Measurements from ENCODE around the gene FAM177A1. TPM values are rescaled to one million over a fixed set of nuclear protein-coding genes. Genes with fewer than 3 reads are reported as not detected.
"Not testable (repeated sequence)": the region's sequence is repeated elsewhere in the genome, so short reads cannot be mapped to it uniquely, and the experiment has no call there.

The FAM177A1 gene
- total RNA-seq: 10 to 100 TPM; 48.8 to 56.8 TPM

- H3K27ac Mint-ChIP-seq: peak within 1 kb of the TSS; percentile 98
- H3K4me1 Mint-ChIP-seq (ENCODE audit: low read depth): peaks cover 28% of the 10 kb centered on the region
- ChIA-PET CTCF (interaction anchor here (0.6 to 2.3 kb wide), 9 partner anchors 13 to 375 kb away, joined by 3 to 15 read pairs (median 4); partner anchors contain the start of gene SRP54), POLR2A (interaction anchor here (1.1 to 2.9 kb wide), 14 partner anchors 10 to 370 kb away, joined by 3 to 41 read pairs (median 6); partner anchors contain the start of genes BAZ1A, NFKBIA, PPP2R3C and PRORP)
- intact Hi-C loops (cut with micrococcal nuclease): loop anchor here (1.0 to 2.0 kb wide), 9 partner anchors 64 to 781 kb away; partner anchors contain the start of genes BAZ1A, BRMS1L, CFL2 and PRORP
- peak within 1 kb of the TSS; percentile 97 for H3K4me3 Mint-ChIP-seq
- H3K27me3 Mint-ChIP-seq: no peaks in the 10 kb centered on the region
- H3K36me3 Mint-ChIP-seq: peaks cover 12% of the 10 kb centered on the region
- peak; percentile 99 for DNase-seq
- H3K9me3 Mint-ChIP-seq: no peaks in the 10 kb centered on the region
Measured at GRCh38 chr14:35046048-35046750, at the start of gene FAM177A1. TSS of gene FAM177A1 (plus strand) at chr14:35046272. CDS start at chr14:35046464, 192 bp downstream.

- H3K27ac Mint-ChIP-seq: no peak overlapping the region
- POLR2A ChIA-PET: no interaction called here
- intact Hi-C loops (cut with micrococcal nuclease): no loop called here
Measured at GRCh38 chr14:34997762-34998161, 48.3 kb upstream of the FAM177A1 start.

DNA sequence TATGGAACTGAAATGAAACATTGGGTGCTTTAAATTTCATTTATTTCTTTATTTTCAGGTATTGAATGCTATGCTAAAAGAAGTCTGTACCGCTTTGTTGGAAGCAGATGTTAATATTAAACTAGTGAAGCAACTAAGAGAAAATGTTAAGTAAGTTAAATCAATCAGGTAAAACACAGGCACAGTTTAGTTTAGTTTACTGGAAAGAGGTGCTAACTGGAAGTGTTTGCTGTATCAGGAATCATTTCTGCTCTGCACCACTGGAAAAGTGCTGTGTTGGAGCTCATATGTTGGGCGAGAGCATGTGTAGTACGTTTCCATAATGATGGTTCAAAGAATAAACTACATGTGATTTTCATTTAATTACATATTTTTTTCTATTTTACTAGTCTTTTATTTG lies 46.6 kb upstream of the FAM177A1 start:
- no peaks in the 10 kb centered on the region for H3K9me3 Mint-ChIP-seq
- no peak for DNase-seq
- H3K27me3 Mint-ChIP-seq: no peaks in the 10 kb centered on the region
- peaks cover 19% of the 10 kb centered on the region for H3K36me3 Mint-ChIP-seq
- POLR2A ChIA-PET: interaction anchor here (1.1 kb wide), 1 partner anchor 18 kb away, joined by 3 read pairs; no protein-coding TSS in a partner anchor
- no peak overlapping the region for H3K27ac Mint-ChIP-seq
- no peak overlapping the region for H3K4me3 Mint-ChIP-seq
- peaks cover 4% of the 10 kb centered on the region for H3K4me1 Mint-ChIP-seq (ENCODE audit: low read depth)
- CTCF ChIA-PET: no interaction called here
- intact Hi-C loops (cut with micrococcal nuclease): no loop called here

More at GRCh38 chr14:34997762-34998161, 48.3 kb upstream of the FAM177A1 start:
- no peaks in the 10 kb centered on the region for H3K9me3 Mint-ChIP-seq
- H3K36me3 Mint-ChIP-seq: peaks cover 14% of the 10 kb centered on the region
- H3K4me3 Mint-ChIP-seq: no peak overlapping the region
- no peaks in the 10 kb centered on the region for H3K27me3 Mint-ChIP-seq
- H3K4me1 Mint-ChIP-seq (ENCODE audit: low read depth): peaks cover 8% of the 10 kb centered on the region
- CTCF ChIA-PET: no interaction called here
- no peak for DNase-seq

DNA sequence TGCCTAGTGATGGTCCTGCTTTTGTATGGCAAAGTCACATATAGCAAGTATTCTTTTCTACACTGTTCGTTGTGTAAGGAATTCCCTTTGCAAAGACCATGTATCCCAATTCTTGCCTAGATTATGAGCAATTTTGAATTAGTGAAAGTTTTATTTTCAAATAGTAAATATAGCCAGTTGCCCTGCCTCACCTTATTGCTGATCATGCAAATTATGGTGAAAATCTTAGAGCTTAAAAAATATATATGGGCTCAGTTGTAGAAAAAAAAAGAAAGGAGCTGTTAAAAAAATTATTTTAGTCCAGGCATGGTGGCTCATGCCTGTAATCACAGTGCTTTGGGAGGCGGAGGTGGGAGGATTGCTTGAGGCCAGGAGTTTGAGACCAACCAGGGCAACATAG lies 44.5 kb upstream of the FAM177A1 start:
- Mint-ChIP-seq H3K9me3 (no peaks in the 10 kb centered on the region), H3K4me3 (no peak overlapping the region), H3K36me3 (peaks cover 19% of the 10 kb centered on the region), H3K27ac (no peak overlapping the region), H3K27me3 (no peaks in the 10 kb centered on the region), H3K4me1 (ENCODE audit: low read depth) (no peaks in the 10 kb centered on the region)
- POLR2A ChIA-PET: interaction anchor here (0.6 to 0.7 kb wide), 2 partner anchors 31 to 186 kb away, joined by 3 read pairs; no protein-coding TSS in a partner anchor
- intact Hi-C loops (cut with micrococcal nuclease): no loop called here
- DNase-seq: no peak
- CTCF ChIA-PET: interaction anchor here (0.6 to 0.7 kb wide), 2 partner anchors 18 to 295 kb away, joined by 3 read pairs; no protein-coding TSS in a partner anchor

DNA sequence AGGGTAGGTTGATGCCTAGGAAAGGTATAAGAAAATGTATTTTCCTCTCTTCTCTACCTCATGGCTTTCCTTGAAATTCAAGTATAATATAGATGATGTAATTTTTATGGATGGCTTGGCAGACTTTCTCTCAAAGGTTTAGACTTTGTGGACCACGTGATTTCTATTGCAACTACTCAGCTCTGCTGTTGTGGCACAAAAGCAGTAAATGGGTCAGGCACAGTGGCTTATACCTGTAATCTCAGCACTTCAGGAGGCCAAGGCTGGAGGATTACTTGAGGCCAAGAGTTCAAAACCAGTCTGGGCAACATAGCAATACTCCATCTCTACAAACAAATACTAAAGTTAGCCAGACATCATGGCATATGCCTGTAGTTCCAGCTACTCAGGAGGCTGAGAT lies 41.2 kb upstream of the FAM177A1 start:
- CTCF ChIA-PET: interaction anchor here (1.3 kb wide), 1 partner anchor 282 kb away, joined by 3 read pairs; no protein-coding TSS in a partner anchor
- Mint-ChIP-seq H3K9me3 (no peaks in the 10 kb centered on the region), H3K4me3 (no peak overlapping the region), H3K27ac (no peak overlapping the region), H3K27me3 (no peaks in the 10 kb centered on the region), H3K4me1 (ENCODE audit: low read depth) (no peaks in the 10 kb centered on the region), H3K36me3 (peaks cover 30% of the 10 kb centered on the region)
- POLR2A ChIA-PET: interaction anchor here (0.9 kb wide), 1 partner anchor 36 kb away, joined by 4 read pairs; no protein-coding TSS in a partner anchor
- intact Hi-C loops (cut with micrococcal nuclease): no loop called here
- DNase-seq: no peak

- Mint-ChIP-seq H3K27ac (no peak overlapping the region), H3K9me3 (no peaks in the 10 kb centered on the region), H3K4me3 (no peak overlapping the region), H3K36me3 (peaks cover 46% of the 10 kb centered on the region), H3K27me3 (no peaks in the 10 kb centered on the region), H3K4me1 (ENCODE audit: low read depth) (no peaks in the 10 kb centered on the region)
- DNase-seq: no peak
- ChIA-PET POLR2A (no interaction called here), CTCF (no interaction called here)
- intact Hi-C loops (cut with micrococcal nuclease): no loop called here
Measured at GRCh38 chr14:35016568-35016967, 29.5 kb upstream of the FAM177A1 start.

DNA sequence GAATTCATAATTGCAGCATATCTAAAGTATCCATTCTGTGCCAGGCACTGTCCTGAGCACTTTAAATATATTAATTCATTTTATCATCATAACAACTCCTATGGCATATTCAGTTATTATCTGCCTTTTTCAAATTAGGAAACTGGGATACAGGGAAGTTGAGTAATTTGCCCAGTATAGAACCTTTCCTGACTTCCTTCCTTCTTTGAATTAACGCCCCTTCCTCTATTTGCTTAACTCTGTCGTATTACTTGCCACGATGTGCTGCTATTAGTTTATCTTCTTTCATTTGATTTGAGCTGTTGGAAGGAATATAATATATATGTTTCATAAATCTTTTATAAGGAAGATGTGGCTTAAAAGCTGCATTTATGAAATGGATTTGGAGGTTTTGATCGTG lies 25.4 kb upstream of the FAM177A1 start:
- H3K27me3 Mint-ChIP-seq: no peaks in the 10 kb centered on the region
- H3K9me3 Mint-ChIP-seq: no peaks in the 10 kb centered on the region
- no peak overlapping the region for H3K27ac Mint-ChIP-seq
- DNase-seq: no peak
- H3K4me3 Mint-ChIP-seq: no peak overlapping the region
- H3K4me1 Mint-ChIP-seq (ENCODE audit: low read depth): no peaks in the 10 kb centered on the region
- POLR2A ChIA-PET: interaction anchor here (0.6 kb wide), 1 partner anchor 36 kb away, joined by 3 read pairs; no protein-coding TSS in a partner anchor
- CTCF ChIA-PET: no interaction called here
- intact Hi-C loops (cut with micrococcal nuclease): no loop called here
- peaks cover 45% of the 10 kb centered on the region for H3K36me3 Mint-ChIP-seq

- intact Hi-C loops (cut with micrococcal nuclease): no loop called here
- POLR2A ChIA-PET: no interaction called here
Measured at GRCh38 chr14:35028435-35028834, 17.6 kb upstream of the FAM177A1 start.

DNA sequence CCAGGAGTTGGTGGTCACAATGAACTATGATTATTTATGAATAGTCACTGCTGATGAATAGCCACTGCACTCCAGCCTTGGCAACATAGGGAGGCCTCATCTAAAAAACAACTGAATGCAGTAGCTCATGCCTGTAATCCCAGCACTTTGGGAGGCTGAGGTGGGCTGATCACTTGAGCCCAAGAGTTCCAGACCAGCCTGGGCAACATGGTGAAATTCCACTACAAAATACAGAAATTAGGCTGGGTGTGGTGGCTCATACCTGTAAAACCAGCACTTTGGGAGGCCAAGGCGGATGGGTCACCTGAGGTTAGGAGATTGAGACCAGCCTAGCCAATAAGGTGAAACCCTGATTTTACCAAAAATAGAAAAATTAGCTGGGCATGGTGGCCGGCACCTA lies 13.5 kb upstream of the FAM177A1 start:
- Mint-ChIP-seq H3K4me3 (no peak overlapping the region), H3K27ac (no peak overlapping the region), H3K9me3 (peaks cover 27% of the 10 kb centered on the region), H3K27me3 (no peaks in the 10 kb centered on the region), H3K4me1 (ENCODE audit: low read depth) (peaks cover 2% of the 10 kb centered on the region), H3K36me3 (peaks cover 48% of the 10 kb centered on the region)
- ChIA-PET POLR2A (interaction anchor here (0.6 kb wide), 1 partner anchor 31 kb away, joined by 3 read pairs; no protein-coding TSS in a partner anchor), CTCF (interaction anchor here (1.0 kb wide), 1 partner anchor 14 kb away, joined by 4 read pairs; the partner anchor contains the start of gene FAM177A1)
- intact Hi-C loops (cut with micrococcal nuclease): no loop called here
- no peak for DNase-seq

More at GRCh38 chr14:35028435-35028834, 17.6 kb upstream of the FAM177A1 start:
- Mint-ChIP-seq H3K36me3 (peaks cover 43% of the 10 kb centered on the region), H3K4me3 (no peak overlapping the region), H3K27me3 (no peaks in the 10 kb centered on the region), H3K27ac (no peak overlapping the region), H3K4me1 (ENCODE audit: low read depth) (no peaks in the 10 kb centered on the region), H3K9me3 (peaks cover 2% of the 10 kb centered on the region)
- CTCF ChIA-PET: no interaction called here
- DNase-seq: no peak

DNA sequence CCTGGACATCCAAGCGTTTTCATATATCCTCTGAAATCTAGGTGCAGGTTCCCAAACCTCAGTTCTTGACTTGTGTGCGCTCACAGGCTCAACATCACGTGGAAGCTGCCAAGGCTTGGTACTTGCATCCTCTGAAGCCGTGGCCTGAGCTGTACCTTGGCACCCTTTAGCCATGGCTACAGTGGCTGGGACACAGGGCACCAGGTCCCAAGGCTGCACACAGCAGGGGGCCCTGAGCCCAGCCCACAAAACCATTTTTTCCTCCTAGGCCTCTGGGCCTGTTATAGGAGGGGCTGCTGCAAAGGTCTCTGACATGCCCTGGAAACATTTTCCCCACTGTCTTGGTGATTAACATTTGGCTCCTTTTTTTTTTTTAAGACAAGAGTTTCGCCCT lies 11.6 kb upstream of the FAM177A1 start:
- no peaks in the 10 kb centered on the region for H3K27me3 Mint-ChIP-seq
- no peak overlapping the region for H3K4me3 Mint-ChIP-seq
- peaks cover 2% of the 10 kb centered on the region for H3K4me1 Mint-ChIP-seq (ENCODE audit: low read depth)
- no peak overlapping the region for H3K27ac Mint-ChIP-seq
- POLR2A ChIA-PET: interaction anchor here (1.8 kb wide), 1 partner anchor 12 kb away, joined by 4 read pairs; the partner anchor contains the start of gene FAM177A1
- intact Hi-C loops (cut with micrococcal nuclease): no loop called here
- peaks cover 38% of the 10 kb centered on the region for H3K36me3 Mint-ChIP-seq
- CTCF ChIA-PET: interaction anchor here (0.6 kb wide), 1 partner anchor 361 kb away, joined by 3 read pairs; no protein-coding TSS in a partner anchor
- DNase-seq: no peak
- peaks cover 27% of the 10 kb centered on the region for H3K9me3 Mint-ChIP-seq

DNA sequence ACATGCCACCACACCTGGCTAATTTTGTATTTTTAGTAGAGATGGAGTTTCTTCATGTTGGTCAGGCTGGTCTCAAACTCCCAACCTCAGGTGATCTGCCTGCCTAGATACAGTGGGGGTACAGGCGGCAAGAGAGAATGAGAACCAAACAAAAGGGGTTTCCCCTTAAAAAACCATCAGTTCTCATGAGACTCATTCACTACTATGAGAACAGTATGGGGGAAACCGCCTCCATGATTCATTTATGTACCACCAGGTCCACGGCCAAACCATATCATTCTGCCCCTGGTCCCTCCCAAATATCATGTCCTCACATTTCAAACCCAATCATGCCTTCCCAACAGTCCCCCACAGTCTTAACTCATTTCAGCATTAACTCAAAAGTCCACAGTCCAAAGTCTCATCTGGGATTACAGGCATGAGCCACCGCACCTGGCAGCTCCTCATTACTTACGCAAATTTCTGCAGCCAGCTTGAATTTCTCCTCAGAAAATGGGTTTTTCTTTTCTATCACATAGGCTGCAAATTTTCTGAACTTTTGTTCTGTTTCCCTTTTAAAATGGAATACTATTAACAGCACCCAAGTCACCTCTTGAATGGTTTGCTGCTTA lies 11.0 kb upstream of the FAM177A1 start:
- CTCF ChIA-PET: interaction anchor here (0.6 kb wide), 1 partner anchor 362 kb away, joined by 3 read pairs; no protein-coding TSS in a partner anchor
- H3K4me1 Mint-ChIP-seq (ENCODE audit: low read depth); H3K27ac Mint-ChIP-seq: not testable (repeated sequence)

DNA sequence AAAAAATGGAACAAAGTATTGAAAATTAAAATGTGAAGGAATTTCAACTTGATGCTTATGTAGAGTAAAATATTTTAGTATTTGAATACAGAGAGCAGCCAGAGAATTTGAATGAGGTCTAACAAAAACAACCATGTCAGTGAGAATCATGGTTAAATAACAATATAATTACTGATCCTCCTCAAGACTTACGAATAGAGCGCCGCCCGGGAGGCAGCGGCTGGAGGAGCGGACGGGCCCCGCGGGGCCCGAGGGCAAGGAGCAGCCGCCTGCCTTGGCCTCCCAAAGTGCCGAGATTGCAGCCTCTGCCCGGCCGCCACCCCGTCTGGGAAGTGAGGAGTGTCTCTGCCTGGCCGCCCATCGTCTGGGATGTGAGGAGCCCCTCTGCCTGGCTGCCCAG lies 7.8 kb upstream of the FAM177A1 start:
- H3K4me3 Mint-ChIP-seq; intact Hi-C loops (cut with micrococcal nuclease); H3K4me1 Mint-ChIP-seq (ENCODE audit: low read depth); H3K27ac Mint-ChIP-seq; H3K27me3 Mint-ChIP-seq; DNase-seq; POLR2A ChIA-PET; CTCF ChIA-PET: not testable (repeated sequence)
- Mint-ChIP-seq H3K36me3 (peaks cover 23% of the 10 kb centered on the region), H3K9me3 (peaks cover 26% of the 10 kb centered on the region)

More for the DNA sequence above, 11.0 kb upstream of the FAM177A1 start:
- Mint-ChIP-seq H3K9me3 (peaks cover 27% of the 10 kb centered on the region), H3K36me3 (peaks cover 37% of the 10 kb centered on the region)
- POLR2A ChIA-PET: interaction anchor here (1.8 kb wide), 1 partner anchor 11 kb away, joined by 4 read pairs; the partner anchor contains the start of gene FAM177A1
- H3K27me3 Mint-ChIP-seq; H3K4me3 Mint-ChIP-seq; DNase-seq; intact Hi-C loops (cut with micrococcal nuclease): not testable (repeated sequence)
